H1 (cell line): ENCODE measurements around the gene LZTFL1. TPM values are rescaled to one million over a fixed set of nuclear protein-coding genes. Genes with fewer than 3 reads are reported as not detected.
A peak's percentile ranks its signal among the peaks of the same experiment; 100 is the strongest.

Experiments used
- CTCF ChIA-PET: fragments of 300-600 bp; sonication (Branson Sonifier 250); formaldehyde crosslinking; loops from one replicate; lab custom pipeline; 2021; ENCODE audit not compliant: partially characterized antibody; lab: Charles Lee
- POLR2A ChIA-PET: fragments of 300-600 bp; sonication (Branson Sonifier 250); formaldehyde crosslinking; loops from one replicate; lab custom pipeline; 2021; ENCODE audit warnings: inconsistent platforms; ENCODE audit not compliant: partially characterized antibody; lab: Charles Lee
- DNase-seq, 2 experiments: peaks; one replicate each; pipeline versions ENCODE4 v3.0.0 to v3.0.0-alpha.2; 2010 to 2022; ENCODE audit warnings: low spot score in 2 of 2, low read depth in 1 of 2, mixed read lengths in 1 of 2
- FAIRE-seq: peaks from 2 replicates; lab custom pipeline; 2011; peaks lifted over from hg19 to GRCh38; lab: Jason Lieb, UNC
- H2AFZ ChIP-seq: 2 replicates; pipeline ENCODE4 v1.8.1; 2012; ENCODE audit warnings: low read length, inconsistent platforms
- H2AK5ac ChIP-seq: 2 replicates; pipeline ENCODE4 v1.6.1; 2013; ENCODE audit warnings: low read depth, low read length
- H2BK120ac ChIP-seq: replicated peaks from 2 replicates; pipeline ENCODE3; 2013; ENCODE audit warnings: low read depth, low read length, inconsistent platforms
- H2BK12ac ChIP-seq: 2 replicates; pipeline ENCODE4 v1.6.1; 2013; ENCODE audit warnings: low read depth, low read length
- H2BK15ac ChIP-seq: 2 replicates; pipeline ENCODE4 v1.6.1; 2013; ENCODE audit warnings: low read length
- H2BK20ac ChIP-seq: 2 replicates; pipeline ENCODE4 v1.6.1; 2013; ENCODE audit warnings: low read length
- H2BK5ac ChIP-seq: 2 replicates; pipeline ENCODE4 v1.6.1; 2013; ENCODE audit warnings: low read depth, low read length
- H3K14ac ChIP-seq: 2 replicates; pipeline ENCODE4 v1.6.1; 2013; ENCODE audit warnings: inconsistent platforms; ENCODE audit not compliant: insufficient read length
- H3K18ac ChIP-seq: 2 replicates; pipeline ENCODE4 v1.6.1; 2013; ENCODE audit warnings: low read length; ENCODE audit errors: extremely low read depth
- H3K23ac ChIP-seq: 2 replicates; pipeline ENCODE4 v1.6.1; 2013; ENCODE audit warnings: inconsistent platforms; ENCODE audit not compliant: insufficient read length
- H3K23me2 ChIP-seq: 2 replicates; pipeline ENCODE4 v1.6.1; 2013; ENCODE audit warnings: low read depth, low read length
- H3K27ac ChIP-seq: 2 replicates; pipeline ENCODE4 v1.6.1; 2011; ENCODE audit warnings: low read depth, low read length, inconsistent platforms
- H3K27me3 ChIP-seq, 4 experiments: replicated peaks in 1 of 4; 1 replicate in 1 of 4; 2 replicates in 3 of 4; pipeline versions ENCODE4 v1.6.1 to v1.8.1; 2011 to 2013; ENCODE audit warnings: low read length in 3 of 4, mild to moderate bottlenecking in 3 of 4, inconsistent platforms in 2 of 4, mixed read lengths in 2 of 4, moderate library complexity in 1 of 4; ENCODE audit not compliant: control insufficient read depth in 3 of 4, insufficient read depth in 3 of 4; ENCODE audit errors: extremely low read depth in 1 of 4
- H3K36me3 ChIP-seq, 4 experiments: 2 replicates each; pipeline versions ENCODE4 v1.6.1 to v1.8.1; 2011 to 2013; ENCODE audit warnings: mild to moderate bottlenecking in 4 of 4, low read length in 3 of 4, moderate library complexity in 2 of 4, control low read depth in 1 of 4, inconsistent platforms in 1 of 4; ENCODE audit not compliant: insufficient read depth in 4 of 4, control insufficient read depth in 2 of 4
- H3K4ac ChIP-seq: replicated peaks from 2 replicates; pipeline ENCODE3; 2013; ENCODE audit warnings: low read length, low read depth, mixed read lengths, inconsistent platforms; ENCODE audit not compliant: insufficient read length
- H3K4me1 ChIP-seq, 4 experiments: replicated peaks in 1 of 4; 1 replicate in 1 of 4; 2 replicates in 3 of 4; pipeline versions ENCODE4 v1.6.1 to v1.8.1; 2011 to 2013; ENCODE audit warnings: low read length in 3 of 4, inconsistent platforms in 2 of 4, mixed read lengths in 1 of 4; ENCODE audit not compliant: insufficient read depth in 4 of 4, control insufficient read depth in 3 of 4
- H3K4me2 ChIP-seq, 2 experiments: 2 replicates each; pipeline versions ENCODE4 v1.6.1 to v1.8.1; 2011 to 2013; ENCODE audit warnings: low read depth in 2 of 2, low read length in 2 of 2, control low read depth in 1 of 2, inconsistent platforms in 1 of 2, mild to moderate bottlenecking in 1 of 2; ENCODE audit not compliant: insufficient read depth in 1 of 2
- H3K4me3 ChIP-seq, 4 experiments: fragments of 200-600, 300-600 bp in 1 of 4; sonication (generic), shearing (Covaris generic), sonication (Bioruptor Twin) in 1 of 4; 2 replicates each; pipeline versions ENCODE4 v1.5.1 to v1.8.1; 2011 to 2016; ENCODE audit warnings: low read length in 4 of 4, low read depth in 3 of 4, control low read depth in 2 of 4, inconsistent platforms in 2 of 4, mild to moderate bottlenecking in 2 of 4, mixed read lengths in 1 of 4, moderate library complexity in 1 of 4; ENCODE audit not compliant: insufficient read depth in 2 of 4; ENCODE audit errors: extremely low read depth in 1 of 4
- H3K56ac ChIP-seq: replicated peaks from 2 replicates; pipeline ENCODE3; 2013; ENCODE audit warnings: low read depth, mild to moderate bottlenecking, mixed read lengths, low read length, inconsistent platforms; ENCODE audit not compliant: insufficient read length
- H3K79me1 ChIP-seq: 2 replicates; pipeline ENCODE4 v1.6.1; 2013; ENCODE audit warnings: low read depth, low read length, control low read depth
- H3K79me2 ChIP-seq, 2 experiments: 2 replicates each; pipeline versions ENCODE4 v1.6.1 to v1.8.1; 2012 to 2013; ENCODE audit warnings: low read length in 2 of 2, mild to moderate bottlenecking in 2 of 2, inconsistent platforms in 1 of 2; ENCODE audit not compliant: insufficient read depth in 2 of 2, control insufficient read depth in 1 of 2
- H3K9ac ChIP-seq, 4 experiments: replicated peaks in 1 of 4; 1 replicate in 1 of 4; 2 replicates in 3 of 4; pipeline versions ENCODE4 v1.6.1 to v1.8.1; 2011 to 2013; ENCODE audit warnings: low read depth in 3 of 4, low read length in 3 of 4, control low read depth in 2 of 4, mild to moderate bottlenecking in 2 of 4, moderate library complexity in 2 of 4, inconsistent platforms in 1 of 4; ENCODE audit errors: extremely low read depth in 1 of 4
- H3K9me3 ChIP-seq, 2 experiments: 2 replicates each; pipeline versions ENCODE4 v1.6.1 to v1.8.1; 2012 to 2013; ENCODE audit warnings: mild to moderate bottlenecking in 2 of 2, moderate library complexity in 2 of 2, control low read depth in 1 of 2, inconsistent platforms in 1 of 2, low read depth in 1 of 2, low read length in 1 of 2, mixed read lengths in 1 of 2; ENCODE audit not compliant: insufficient read depth in 2 of 2
- H4K20me1 ChIP-seq, 2 experiments: replicated peaks in 1 of 2; 2 replicates each; pipeline versions ENCODE3 to v1.8.1; 2011 to 2013; ENCODE audit warnings: inconsistent platforms in 2 of 2, low read length in 2 of 2, mild to moderate bottlenecking in 1 of 2; ENCODE audit not compliant: insufficient read depth in 2 of 2, control insufficient read depth in 1 of 2
- H4K5ac ChIP-seq: 2 replicates; pipeline ENCODE4 v1.6.1; 2013; ENCODE audit warnings: low read length, low read depth, mixed read lengths, inconsistent platforms; ENCODE audit not compliant: insufficient read length
- H4K8ac ChIP-seq: 2 replicates; pipeline ENCODE4 v1.8.0; 2013; ENCODE audit warnings: mild to moderate bottlenecking, moderate library complexity, low read length, inconsistent platforms; ENCODE audit not compliant: insufficient read depth; ENCODE audit errors: extremely low read depth
- H4K91ac ChIP-seq: replicated peaks from 2 replicates; pipeline ENCODE3; 2013; ENCODE audit warnings: low read length, mixed read lengths, inconsistent platforms; ENCODE audit not compliant: insufficient read length
- CREB1 ChIP-seq: IDR thresholded peaks from 2 replicates; pipeline ENCODE4 v1.6.1; 2012; ENCODE audit warnings: inconsistent platforms
- RAD21 ChIP-seq, 2 experiments: IDR thresholded peaks in 1 of 2; conservative IDR thresholded peaks in 1 of 2; 2 replicates each; pipeline ENCODE4 v1.6.1; 2011; ENCODE audit warnings: low read depth in 2 of 2, low read length in 2 of 2, improper control_type of control experiment in 1 of 2, inconsistent platforms in 1 of 2, mild to moderate bottlenecking in 1 of 2, moderate library complexity in 1 of 2
- WGBS, 2 experiments: shearing (Covaris generic) in 1 of 2; methylation state at CpG; one replicate each; pipeline versions ENCODE4 v1.1.6 to v1.1.7; 2013 to 2015; ENCODE audit warnings: low lambda C conversion rate in 2 of 2, mixed read lengths in 2 of 2, inconsistent platforms in 1 of 2, low coverage in 1 of 2, missing lambda C conversion rate in 1 of 2; ENCODE audit not compliant: insufficient replicate concordance in 2 of 2, insufficient coverage in 1 of 2, insufficient read length in 1 of 2; ENCODE audit errors: extremely low coverage in 1 of 2, missing lambda C conversion rate in 1 of 2; 5-methylcytosine and 5-hydroxymethylcytosine counted together
- polyA plus RNA-seq, 7 experiments: library from polyadenylated mRNA; depleted of rRNA in 3 of 7; stranded (reverse) in 5 of 7; unstranded in 2 of 7; fragments of >200 nt in 5 of 7; fragments of 200-250 nt in 2 of 7; gene quantifications; 1 replicate in 5 of 7; 2 replicates in 1 of 7; 4 replicates in 1 of 7; pipeline versions ENCODE4 v1.2.1 to v1.2.3, GENCODE V29; 2011 to 2013; ENCODE audit warnings: missing spikeins in 2 of 7, mixed read lengths in 2 of 7
- total RNA-seq: library from RNA; stranded (reverse); fragmentation: NEBNext Ultra II Directional; extraction: Animal tissue kit (Norgen Biotek cat#: 25700); gene quantifications from 2 replicates; pipeline ENCODE4 v1.2.1, GENCODE V29; 2021
- TF ChIP-seq, protein P1 (sequence below): IDR thresholded peaks from 2 replicates; pipeline ENCODE4 v1.6.1; 2012; ENCODE audit warnings: inconsistent platforms
- TF ChIP-seq, protein P2 (sequence below): IDR thresholded peaks from 2 replicates; pipeline ENCODE4 v1.6.1; 2011; ENCODE audit warnings: low read depth, mild to moderate bottlenecking, low read length; ENCODE audit not compliant: insufficient read depth

LZTFL1 gene
- total and polyA plus RNA-seq, 2 of the 8 experiments (the other 6 are each of a cell fraction or from before 2014, with no cell fraction given), result 8.7 to 11.5 TPM

DNA sequence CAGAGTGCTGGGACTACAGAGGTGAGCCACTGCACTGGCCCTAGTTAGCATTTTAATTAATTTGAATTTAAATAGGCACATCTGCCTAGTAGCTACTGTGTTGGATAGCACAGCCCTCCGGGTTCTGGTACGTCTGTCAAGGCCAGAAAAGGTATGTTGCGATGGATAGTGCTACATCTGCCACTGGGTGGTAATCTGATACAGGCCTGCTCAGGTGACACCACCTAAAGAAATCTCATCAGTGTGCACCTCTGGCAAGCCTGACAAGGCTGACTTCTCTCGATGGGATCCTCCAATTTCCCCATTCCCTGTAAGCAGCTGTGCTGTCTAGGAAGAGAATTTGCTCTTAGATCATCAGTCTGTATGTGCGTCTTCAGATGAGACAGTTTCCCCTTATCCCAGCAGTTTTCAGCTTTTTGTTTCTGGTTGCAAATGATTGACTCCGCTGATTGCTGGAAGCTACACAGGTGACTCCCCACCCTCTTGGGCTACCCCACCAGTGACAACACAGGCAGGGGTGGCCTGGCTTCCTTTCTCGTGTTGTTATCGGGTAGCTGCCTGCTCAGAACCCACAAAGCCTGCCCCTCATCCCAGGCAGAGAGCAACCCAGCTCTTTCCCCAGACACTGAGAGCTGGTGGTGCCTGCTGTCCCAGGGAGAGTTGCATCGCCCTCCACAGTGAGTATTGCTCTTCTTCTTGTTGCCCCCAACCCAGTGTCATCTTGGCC is 44.2 kb upstream of the LZTFL1 start, which contains the start of gene CCR9:
Gene CCR9, plus strand, starts transcription at position 565 of the 727 bp plus-strand sequence. CDS start 8,391 bp downstream, outside the sequence.
- no peak for FAIRE-seq
- no peaks in the 10 kb centered on the region for H3K9me3 ChIP-seq

More for the DNA sequence above, 44.2 kb upstream of the LZTFL1 start, which contains the start of gene CCR9:
- Histone ChIP-seq H4K91ac (no peak within 1 kb of the TSS), H4K20me1 (no peaks in the 10 kb centered on the region), H2BK15ac (0 out of 2 replicates have a peak within 1 kb of the TSS, but pooled peaks have one; percentile 34), H3K4me2 (no peak within 1 kb of the TSS), H2BK5ac (no peak within 1 kb of the TSS), H3K56ac (no peak within 1 kb of the TSS), H3K14ac (no peak within 1 kb of the TSS), H3K79me2 (no peaks in the 10 kb centered on the region), H2AFZ (no peak within 1 kb of the TSS), H3K4me1 (no peaks in the 10 kb centered on the region), H3K36me3 (no peaks in the 10 kb centered on the region; a peak in 1 of 8 replicates), H3K4ac (no peak within 1 kb of the TSS), H2BK120ac (no peak within 1 kb of the TSS), H3K18ac (no peak within 1 kb of the TSS), H3K23me2 (no peaks in the 10 kb centered on the region), H2AK5ac (no peak within 1 kb of the TSS), H3K23ac (no peak within 1 kb of the TSS), H4K8ac (no peak within 1 kb of the TSS), H3K4me3 (no peak within 1 kb of the TSS), H3K27me3 (no peaks in the 10 kb centered on the region; a peak in 2 of 7 replicates), H2BK20ac (no peak within 1 kb of the TSS), H3K9ac (no peak within 1 kb of the TSS; a peak in 1 of 7 replicates), H3K79me1 (no peaks in the 10 kb centered on the region; the same call in 1 of the 2 replicates), H4K5ac (no peak within 1 kb of the TSS), H3K27ac (no peak within 1 kb of the TSS), H2BK12ac (no peak within 1 kb of the TSS)
- WGBS, 2 experiments, result 87% methylated on average over 9 of the region's 9 CpGs; no CpG with 5 or more reads in 1 of the 2 experiments
- no peak for DNase-seq
- CTCF ChIA-PET, result interaction anchor here (0.6 to 1.4 kb wide), 7 partner anchors 8 to 193 kb away, joined by 3 to 4 read pairs (median 3); no protein-coding TSS in a partner anchor
- TF ChIP-seq CREB1, result no peak
- TF ChIP-seq, protein P1, sequence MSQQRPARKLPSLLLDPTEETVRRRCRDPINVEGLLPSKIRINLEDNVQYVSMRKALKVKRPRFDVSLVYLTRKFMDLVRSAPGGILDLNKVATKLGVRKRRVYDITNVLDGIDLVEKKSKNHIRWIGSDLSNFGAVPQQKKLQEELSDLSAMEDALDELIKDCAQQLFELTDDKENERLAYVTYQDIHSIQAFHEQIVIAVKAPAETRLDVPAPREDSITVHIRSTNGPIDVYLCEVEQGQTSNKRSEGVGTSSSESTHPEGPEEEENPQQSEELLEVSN, result no peak
- TF ChIP-seq, protein P2, sequence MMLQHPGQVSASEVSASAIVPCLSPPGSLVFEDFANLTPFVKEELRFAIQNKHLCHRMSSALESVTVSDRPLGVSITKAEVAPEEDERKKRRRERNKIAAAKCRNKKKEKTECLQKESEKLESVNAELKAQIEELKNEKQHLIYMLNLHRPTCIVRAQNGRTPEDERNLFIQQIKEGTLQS, result no peak
- no peak for TF ChIP-seq RAD21 (IDR thresholded peaks at IDR 0.05 in 1 of 2, conservative IDR thresholded peaks at IDR 0.05 in 1 of 2; ENCODE audit: low read depth in 2 of 2, low read length in 2 of 2)
- POLR2A ChIA-PET, result no interaction called here
